Measurements from ENCODE around the gene DNAI2.

Gene DNAI2

DNA sequence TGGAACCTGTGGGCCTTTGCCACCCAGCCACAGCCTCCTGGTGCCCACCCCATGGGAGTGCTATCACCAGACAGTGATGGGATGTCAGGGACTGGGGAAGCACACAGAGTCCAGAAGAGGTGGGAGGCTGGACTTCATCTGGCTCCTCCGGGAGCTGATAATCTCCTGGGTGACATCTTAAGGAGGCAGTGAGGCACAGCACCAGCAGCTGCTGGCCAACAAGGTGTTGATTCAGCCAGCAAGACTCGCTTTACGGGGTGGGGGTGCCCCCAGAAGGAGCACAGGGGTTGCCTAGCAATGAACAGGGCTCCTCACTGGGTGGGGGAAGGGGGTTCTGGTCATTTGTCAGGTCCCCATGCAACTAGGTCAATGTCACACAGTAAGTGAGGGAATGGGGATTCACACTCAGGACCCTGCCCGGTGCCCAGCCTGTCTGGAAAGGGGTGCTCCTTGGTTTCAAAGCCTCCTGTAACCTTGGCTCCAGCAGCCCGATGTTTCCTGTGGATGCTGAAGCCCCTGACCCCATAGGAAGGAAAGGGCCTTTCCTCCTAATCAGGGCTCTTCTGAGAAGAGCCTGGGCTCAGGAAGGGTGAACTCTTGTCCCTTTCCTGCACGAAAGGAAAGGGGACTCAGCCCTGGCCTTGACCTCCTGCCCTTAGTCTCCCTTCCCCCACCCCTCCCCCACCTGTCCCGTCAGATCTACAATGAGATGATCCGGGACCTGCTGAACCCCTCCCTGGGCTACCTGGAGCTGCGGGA is 69.7 kb downstream of the DNAI2 start:
- DNase-seq, result no peak

DNA sequence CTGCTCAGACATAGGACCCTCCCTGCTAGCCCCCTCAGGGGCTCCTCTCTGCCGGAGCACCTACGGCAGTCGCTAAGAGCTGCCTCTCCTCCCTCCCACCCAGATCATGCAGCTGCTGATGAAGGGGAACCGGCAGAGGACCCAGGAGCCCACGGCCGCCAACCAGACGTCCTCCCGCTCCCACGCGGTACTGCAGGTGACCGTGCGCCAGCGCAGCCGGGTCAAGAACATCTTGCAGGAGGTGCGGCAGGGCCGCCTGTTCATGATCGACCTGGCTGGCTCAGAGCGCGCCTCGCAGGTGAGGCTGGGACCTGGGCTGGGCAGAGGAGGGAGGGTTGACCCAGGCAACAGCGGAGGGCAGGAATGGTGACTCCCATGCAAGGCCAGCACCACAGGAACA is 70.6 kb downstream of the DNAI2 start:
- DNase-seq, result no peak

- no peak for DNase-seq
Observed at GRCh38 chr17:74345433-74346241, 71.6 kb downstream of the DNAI2 start.

- no peak for DNase-seq
Observed at GRCh38 chr17:74347646-74348045, 73.6 kb downstream of the DNAI2 start.

GRCh38 chr17:74349120-74349519 is 75.1 kb downstream of the DNAI2 start:
- DNase-seq, result no peak

GRCh38 chr17:74350486-74350885 is 76.5 kb downstream of the DNAI2 start:
- no peak for DNase-seq

GRCh38 chr17:74351552-74352210 is 77.6 kb downstream of the DNAI2 start:
- DNase-seq, result no peak

GRCh38 chr17:74353446-74354060 is 79.5 kb downstream of the DNAI2 start:
- DNase-seq, result no peak

DNA sequence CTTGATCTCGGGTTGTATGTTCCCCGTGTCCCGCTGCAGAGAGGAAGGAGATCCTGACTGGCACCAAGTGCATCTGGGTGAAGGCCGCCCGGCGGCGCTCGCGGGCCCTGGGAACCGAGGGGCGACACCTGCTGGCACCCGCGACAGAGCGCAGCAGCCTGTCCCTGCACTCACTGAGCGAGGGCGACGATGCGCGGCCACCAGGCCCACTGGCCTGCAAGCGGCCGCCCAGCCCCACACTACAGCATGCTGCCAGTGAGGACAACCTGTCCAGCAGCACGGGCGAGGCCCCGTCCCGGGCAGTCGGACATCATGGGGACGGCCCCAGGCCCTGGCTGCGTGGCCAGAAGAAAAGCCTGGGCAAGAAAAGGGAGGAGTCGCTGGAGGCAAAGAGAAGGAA is 80.1 kb downstream of the DNAI2 start:
- DNase-seq, result no peak

- no peak for DNase-seq
Observed at GRCh38 chr17:74354561-74354960, 80.5 kb downstream of the DNAI2 start.

DNA sequence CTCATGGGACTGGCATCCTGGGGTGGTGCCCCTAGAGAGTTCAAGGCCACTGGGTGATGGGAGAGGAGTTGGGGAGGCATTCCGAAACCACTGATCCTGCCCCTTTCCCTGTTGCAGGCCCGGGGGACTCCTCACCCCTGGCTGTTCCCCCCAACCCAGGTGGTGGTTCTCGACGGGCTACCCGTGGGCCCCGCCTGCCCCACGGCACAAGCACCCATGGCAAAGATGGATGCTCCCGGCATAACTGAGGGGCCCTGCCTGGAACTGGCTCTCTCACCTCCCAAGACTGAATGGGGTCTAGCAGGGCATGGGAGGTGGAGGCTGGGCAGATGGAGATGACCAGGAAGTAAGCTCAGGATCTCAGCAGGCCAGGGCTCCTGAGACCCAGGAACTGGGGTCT is 81.0 kb downstream of the DNAI2 start:
- DNase-seq, result no peak

DNA sequence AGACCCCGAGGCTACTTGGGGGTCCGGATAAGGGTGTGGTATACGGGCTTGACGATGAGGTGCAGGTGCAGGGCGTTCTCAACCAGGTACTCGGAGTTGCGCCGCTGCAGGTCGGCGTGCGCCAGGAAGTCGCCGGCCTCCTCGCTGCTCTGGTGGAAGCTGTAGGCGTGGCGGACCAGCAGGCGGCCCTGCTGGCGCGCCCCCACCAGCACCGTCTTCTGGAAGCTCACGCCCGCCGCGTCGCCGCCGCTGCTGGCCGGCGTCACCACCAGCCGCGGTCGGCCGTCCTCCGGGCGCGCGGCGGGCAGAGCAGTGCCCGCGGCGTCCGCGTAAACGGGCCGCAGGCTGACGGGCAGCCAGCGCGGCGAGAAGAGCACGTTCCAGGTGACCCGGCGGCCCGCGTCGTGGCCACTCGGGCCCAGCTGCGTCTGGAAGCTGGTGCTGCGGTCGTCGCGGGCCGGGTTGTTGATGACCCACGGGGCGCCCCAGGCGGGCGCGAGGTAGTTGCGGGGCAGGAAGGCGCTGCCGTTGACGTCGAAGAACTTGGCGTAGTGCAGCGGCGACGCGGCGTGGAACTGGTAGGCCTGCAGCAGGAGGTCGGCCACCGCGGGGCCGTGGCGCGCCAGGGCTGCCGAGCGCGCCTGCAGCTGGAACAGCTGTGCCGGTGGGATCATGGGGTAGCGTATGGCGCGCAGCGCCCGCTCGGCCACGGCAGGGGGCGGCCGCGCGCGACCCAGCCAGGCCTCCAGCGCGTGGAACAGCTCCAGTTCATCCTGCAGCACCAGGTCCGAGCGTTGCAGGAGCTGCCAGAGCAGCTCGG is 82.8 kb downstream of the DNAI2 start:
- no peak for DNase-seq

GRCh38 chr17:74357466-74357809 is 83.4 kb downstream of the DNAI2 start:
- no peak for DNase-seq

- no peak for DNase-seq
Observed at GRCh38 chr17:74358697-74359096, 84.7 kb downstream of the DNAI2 start.

DNA sequence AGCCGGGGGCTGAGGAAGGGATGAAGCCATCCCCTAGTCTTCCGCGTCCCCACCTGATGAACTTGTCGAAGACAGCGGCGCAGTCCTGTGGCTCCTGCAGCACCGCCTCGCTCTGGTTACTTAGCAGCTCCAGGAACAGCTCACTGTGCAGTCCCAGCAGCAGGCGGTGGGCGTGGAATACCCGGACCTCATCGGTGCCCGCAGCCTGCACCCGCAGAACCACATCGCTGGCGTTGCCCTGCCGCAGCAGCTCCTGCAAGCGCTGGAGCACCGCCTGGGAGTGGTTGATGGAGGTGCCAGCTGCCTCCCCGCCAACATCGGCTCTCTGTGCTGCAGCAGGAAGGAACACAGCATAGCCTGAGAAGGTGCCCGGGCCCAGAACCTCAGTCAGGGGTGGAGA is 85.9 kb downstream of the DNAI2 start:
- DNase-seq, result no peak

GRCh38 chr17:74360899-74361229 is 86.8 kb downstream of the DNAI2 start:
- DNase-seq, result no peak

DNA sequence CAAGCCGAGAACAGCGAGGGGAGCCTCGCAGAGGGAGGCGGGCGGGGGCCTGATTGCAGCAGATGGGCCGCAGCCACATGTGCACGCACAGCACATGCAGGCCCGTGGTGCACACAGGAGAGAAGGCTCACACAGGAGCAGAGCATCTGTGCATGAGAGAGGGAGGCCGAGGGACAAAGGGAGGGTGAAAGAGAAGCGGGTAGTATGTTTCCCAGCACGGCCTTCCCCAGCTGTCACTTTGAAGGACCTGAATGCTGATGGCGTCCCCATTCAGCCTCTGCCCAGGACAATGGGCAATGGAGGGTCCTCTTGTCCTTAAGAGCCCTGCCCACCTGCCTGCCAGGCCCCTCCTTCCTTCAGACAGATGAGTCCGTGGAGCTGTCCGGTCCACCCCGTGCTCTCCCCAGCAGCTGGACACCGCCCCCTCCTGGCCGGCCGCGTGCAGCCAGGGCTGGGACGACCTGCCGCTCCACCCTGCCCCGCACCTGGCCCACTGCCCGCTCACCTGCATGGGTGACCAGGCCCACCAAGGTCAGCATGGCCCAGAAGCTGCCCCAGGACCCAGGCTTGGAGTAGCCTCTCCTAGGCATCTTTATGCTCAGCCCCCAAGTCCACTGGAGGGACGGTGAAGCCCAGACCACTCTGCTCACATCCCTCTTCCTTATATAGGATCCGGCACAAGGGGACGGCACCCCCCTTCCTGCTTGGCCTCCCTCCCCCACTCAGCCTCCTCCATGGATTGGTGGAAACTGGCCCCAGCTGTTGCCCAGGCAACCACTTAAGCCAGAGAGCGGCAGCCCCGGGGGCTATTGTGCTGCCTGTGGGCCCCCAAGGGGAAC is 87.4 kb downstream of the DNAI2 start, which contains the start of gene BTBD17:
BTBD17 (minus strand) TSS at position 639 of the 839 bp plus-strand sequence; CDS start at position 590, 49 bp downstream.
- peak; percentile 24 for DNase-seq

DNA sequence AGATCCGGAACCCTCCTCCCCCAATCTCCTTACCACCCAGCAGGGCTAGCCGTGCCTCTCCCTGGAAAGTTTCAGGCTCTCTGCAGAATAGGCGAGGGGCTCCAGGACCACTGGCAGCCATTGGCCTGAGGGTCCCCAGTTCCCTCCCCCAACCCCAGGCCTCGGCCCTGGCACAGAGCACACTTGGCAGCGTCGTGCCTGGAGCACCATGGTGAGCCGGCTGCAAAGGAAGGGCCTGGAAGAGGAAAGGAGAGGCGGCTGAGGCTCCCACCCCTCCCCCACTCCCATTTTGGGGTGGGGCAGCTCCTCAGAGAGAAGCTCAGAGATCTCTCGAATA is 88.0 kb downstream of the DNAI2 start:
- no peak for DNase-seq

DNA sequence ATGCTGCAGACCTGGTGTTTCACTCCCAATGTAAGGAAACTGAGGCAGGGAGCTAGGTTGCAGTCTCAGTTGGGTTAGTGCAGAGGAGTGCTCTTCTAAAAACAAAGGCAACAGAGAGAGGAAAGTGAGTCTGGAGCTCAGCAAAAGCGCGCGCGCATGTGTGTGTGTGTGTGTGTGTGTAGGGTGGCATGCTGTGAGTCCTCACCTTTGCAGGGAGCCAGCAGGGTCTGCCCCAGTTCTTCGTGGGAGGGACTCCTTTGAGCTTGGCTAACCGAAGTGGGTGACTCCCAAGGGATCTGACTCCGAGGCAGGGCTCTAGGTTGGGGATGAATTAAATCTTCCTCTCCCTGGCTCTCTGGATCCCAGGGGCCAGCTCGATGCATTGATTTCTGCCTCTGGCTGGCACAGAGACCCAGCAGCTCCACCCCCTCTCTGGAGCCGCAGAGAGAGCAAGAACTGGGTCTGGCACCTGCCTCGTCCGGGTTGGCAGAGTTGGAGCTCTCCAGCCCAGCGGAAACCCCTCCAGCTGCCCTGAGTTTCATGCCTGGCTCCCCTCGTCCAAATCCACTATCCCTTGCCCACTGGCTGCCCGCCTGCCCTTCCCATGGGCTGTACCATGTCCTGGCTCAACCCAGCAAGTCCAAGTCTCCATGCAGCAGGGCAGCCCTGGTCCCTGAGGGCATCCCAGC is 88.9 kb downstream of the DNAI2 start:
- no peak for DNase-seq
